Neutrophil (primary cell): ENCODE data around the gene SLC25A23.
A peak's percentile ranks its signal among the peaks of the same experiment; 100 is the strongest.
"Not testable (repeated sequence)": the region's sequence is repeated elsewhere in the genome, so short reads cannot be mapped to it uniquely, and the experiment has no call there.

Source experiments
- H3K27ac ChIP-seq: fragments of 200-600 bp; sonication (generic); 2 replicates; pipeline ENCODE4 v1.5.1; 2016; ENCODE audit warnings: mild to moderate bottlenecking, moderate library complexity
- H3K27me3 ChIP-seq: fragments of 200-600 bp; sonication (generic); 2 replicates; pipeline ENCODE4 v1.6.0; 2016; ENCODE audit warnings: mild to moderate bottlenecking
- H3K36me3 ChIP-seq: fragments of 200-600 bp; sonication (generic); 2 replicates; pipeline ENCODE4 v1.5.1; 2017
- H3K4me1 ChIP-seq, 2 experiments: fragments of 200-600 bp in 1 of 2; sonication (generic) in 1 of 2; 1 replicate in 1 of 2; 2 replicates in 1 of 2; pipeline versions ENCODE4 v1.5.1 to v1.6.1; 2013 to 2016; ENCODE audit warnings: low read depth in 1 of 2, low read length in 1 of 2, mild to moderate bottlenecking in 1 of 2, moderate library complexity in 1 of 2; ENCODE audit not compliant: control insufficient read depth in 1 of 2, insufficient read depth in 1 of 2
- H3K4me3 ChIP-seq, 2 experiments: fragments of 200-600 bp in 1 of 2; sonication (generic) in 1 of 2; 1 replicate in 1 of 2; 2 replicates in 1 of 2; pipeline ENCODE4 v1.5.1; 2013 to 2016; ENCODE audit warnings: low read depth in 1 of 2, low read length in 1 of 2, mild to moderate bottlenecking in 1 of 2, moderate library complexity in 1 of 2
- H3K9me3 ChIP-seq: fragments of 200-600 bp; sonication (generic); 2 replicates; pipeline ENCODE4 v1.5.1; 2016
- TF ChIP-seq, protein P1 (sequence below): fragments of 200-600 bp; sonication (generic); IDR thresholded peaks from 2 replicates; pipeline ENCODE4 v1.5.1; 2016; ENCODE audit warnings: antibody characterized with exemption

Gene SLC25A23

DNA sequence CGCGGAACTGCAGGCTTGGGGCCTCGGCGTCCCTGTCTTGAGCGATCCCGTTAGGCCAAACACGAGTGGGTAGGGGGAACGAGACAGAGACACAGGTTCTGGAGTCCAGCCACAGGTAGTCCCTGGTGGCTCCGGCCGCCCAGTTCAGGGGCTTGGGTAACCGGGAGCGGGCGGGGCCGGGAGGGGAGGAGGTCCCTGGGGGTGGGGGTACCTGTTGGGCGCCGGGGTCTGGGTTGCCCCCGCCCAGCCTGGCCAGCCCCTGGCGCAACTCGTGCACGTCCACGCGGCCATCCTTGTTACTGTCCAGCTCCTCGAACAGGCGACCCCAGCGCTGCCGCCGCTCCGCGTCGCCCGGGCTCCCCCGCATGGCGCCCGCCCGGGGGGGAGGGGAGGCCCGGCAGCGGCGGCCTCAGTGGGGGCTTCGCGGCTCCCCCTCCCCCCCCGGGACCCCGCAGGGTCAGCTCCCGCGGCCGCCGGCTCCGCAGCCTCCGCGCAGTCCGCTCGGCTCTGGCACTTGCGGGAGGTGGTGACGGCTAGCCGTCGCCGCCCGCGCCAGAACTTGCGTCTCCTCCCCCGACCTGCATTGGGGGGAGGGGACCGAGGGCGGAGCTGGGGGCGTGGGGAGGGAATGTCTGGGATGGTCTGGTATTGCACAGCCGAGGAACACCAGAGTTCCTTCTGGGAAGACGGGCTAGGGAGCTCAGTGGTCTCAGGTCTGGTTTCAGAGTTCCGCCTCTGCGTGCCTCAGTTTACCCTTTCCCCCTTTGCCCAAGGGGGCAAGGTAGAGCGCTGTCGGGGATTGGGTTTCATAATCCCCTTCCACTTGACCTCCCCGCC lies at the start of gene SLC25A23:
Gene SLC25A23, minus strand, starts transcription at position 531 of the 837 bp plus-strand sequence. Its CDS starts 164 bp downstream, at position 367.
- H3K27ac ChIP-seq = peak within 1 kb of the TSS; percentile 42
- no peaks in the 10 kb centered on the region for H3K9me3 ChIP-seq
- H3K36me3 ChIP-seq = no peaks in the 10 kb centered on the region
- H3K4me1 ChIP-seq = peaks cover 17 to 24% of the 10 kb centered on the region in 2 experiments
- peak within 1 kb of the TSS; percentile 66 to 81 for H3K4me3 ChIP-seq
- peaks cover 77% of the 10 kb centered on the region for H3K27me3 ChIP-seq
- TF ChIP-seq, protein P1, sequence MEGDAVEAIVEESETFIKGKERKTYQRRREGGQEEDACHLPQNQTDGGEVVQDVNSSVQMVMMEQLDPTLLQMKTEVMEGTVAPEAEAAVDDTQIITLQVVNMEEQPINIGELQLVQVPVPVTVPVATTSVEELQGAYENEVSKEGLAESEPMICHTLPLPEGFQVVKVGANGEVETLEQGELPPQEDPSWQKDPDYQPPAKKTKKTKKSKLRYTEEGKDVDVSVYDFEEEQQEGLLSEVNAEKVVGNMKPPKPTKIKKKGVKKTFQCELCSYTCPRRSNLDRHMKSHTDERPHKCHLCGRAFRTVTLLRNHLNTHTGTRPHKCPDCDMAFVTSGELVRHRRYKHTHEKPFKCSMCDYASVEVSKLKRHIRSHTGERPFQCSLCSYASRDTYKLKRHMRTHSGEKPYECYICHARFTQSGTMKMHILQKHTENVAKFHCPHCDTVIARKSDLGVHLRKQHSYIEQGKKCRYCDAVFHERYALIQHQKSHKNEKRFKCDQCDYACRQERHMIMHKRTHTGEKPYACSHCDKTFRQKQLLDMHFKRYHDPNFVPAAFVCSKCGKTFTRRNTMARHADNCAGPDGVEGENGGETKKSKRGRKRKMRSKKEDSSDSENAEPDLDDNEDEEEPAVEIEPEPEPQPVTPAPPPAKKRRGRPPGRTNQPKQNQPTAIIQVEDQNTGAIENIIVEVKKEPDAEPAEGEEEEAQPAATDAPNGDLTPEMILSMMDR = no peak

DNA sequence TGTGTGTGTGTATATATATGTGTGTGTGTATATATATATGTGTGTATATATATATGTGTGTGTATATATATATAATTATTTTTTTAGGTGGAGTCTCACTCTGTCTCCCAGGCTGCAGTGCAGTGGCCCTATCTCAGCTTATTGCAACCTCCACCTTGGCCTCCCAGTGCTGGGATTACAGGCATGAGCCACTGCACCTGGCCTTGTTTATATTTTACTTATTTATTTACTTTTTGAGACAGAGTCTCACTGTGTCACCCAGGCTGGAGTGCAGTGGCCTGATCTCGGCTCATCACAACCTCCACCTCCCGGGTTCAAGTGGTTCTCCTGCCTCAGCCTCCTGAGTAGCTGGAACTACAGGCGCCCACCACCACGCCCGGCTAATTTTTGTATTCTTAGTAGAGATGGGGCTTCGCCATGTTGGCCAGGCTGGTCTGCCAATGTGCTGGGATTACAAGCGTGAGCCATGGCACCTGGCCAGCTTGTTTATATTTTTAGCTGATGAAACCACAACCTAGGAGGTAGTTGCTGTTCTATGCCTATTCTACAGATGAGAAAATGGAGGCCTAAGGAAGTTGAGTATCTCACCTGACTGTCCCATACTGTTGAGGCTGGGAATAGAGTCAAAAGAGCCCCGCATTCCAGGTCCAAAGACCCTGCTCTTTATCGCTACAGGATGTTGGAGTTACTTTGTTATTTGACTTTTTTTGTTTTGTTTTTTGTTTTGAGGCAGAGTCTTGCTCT lies 48.6 kb upstream of the SLC25A23 start:
- H3K27me3 ChIP-seq = peaks cover 17% of the 10 kb centered on the region
- not testable (repeated sequence) for H3K27ac ChIP-seq, H3K36me3 ChIP-seq, H3K9me3 ChIP-seq, H3K4me1 ChIP-seq, H3K4me3 ChIP-seq

DNA sequence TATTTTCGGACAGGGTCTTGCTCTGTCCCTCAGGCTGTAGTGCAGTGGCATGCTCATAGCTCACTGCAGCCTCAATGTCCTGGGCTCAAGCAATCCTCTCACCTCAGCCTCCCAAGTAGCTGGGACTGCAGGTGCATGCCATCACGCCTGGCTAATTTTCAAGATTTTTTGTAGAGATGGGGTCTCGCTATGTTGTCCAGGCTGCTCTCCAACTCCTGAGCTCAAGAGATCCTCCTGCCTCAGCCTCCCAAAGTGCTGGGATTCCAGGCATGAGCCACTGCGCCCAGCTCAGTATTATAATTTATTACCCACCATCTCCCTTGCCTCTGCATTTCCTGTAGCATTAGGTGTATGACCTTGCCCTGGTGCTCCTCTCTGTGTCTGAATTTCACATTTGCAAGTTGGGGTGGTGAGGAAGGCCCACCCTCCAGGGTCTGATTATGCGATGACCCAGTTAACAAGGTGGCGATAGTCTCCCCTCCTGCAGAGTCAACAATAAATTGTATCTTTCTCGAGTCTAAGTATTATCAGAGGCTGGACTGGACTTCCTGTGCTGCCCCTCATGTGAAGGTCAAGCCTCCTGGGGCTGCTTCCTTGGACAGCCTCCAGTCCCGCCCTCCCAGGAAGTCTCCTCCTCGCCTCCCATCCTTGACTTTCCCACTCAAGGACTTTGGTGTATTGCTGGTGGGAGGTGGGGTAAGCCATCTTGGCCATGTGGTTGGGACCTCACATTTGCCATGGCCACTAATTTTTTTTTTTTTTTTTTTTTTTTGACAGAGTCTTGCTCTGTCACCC lies 44.0 kb upstream of the SLC25A23 start:
- TF ChIP-seq, protein P1 = no peak
- H3K4me1 ChIP-seq = peaks cover under 1 to 3% of the 10 kb centered on the region in 2 experiments
- no peak overlapping the region for H3K4me3 ChIP-seq
- H3K27ac ChIP-seq = no peak overlapping the region
- H3K27me3 ChIP-seq = peaks cover 57% of the 10 kb centered on the region
- H3K9me3 ChIP-seq = no peaks in the 10 kb centered on the region
- no peaks in the 10 kb centered on the region for H3K36me3 ChIP-seq

DNA sequence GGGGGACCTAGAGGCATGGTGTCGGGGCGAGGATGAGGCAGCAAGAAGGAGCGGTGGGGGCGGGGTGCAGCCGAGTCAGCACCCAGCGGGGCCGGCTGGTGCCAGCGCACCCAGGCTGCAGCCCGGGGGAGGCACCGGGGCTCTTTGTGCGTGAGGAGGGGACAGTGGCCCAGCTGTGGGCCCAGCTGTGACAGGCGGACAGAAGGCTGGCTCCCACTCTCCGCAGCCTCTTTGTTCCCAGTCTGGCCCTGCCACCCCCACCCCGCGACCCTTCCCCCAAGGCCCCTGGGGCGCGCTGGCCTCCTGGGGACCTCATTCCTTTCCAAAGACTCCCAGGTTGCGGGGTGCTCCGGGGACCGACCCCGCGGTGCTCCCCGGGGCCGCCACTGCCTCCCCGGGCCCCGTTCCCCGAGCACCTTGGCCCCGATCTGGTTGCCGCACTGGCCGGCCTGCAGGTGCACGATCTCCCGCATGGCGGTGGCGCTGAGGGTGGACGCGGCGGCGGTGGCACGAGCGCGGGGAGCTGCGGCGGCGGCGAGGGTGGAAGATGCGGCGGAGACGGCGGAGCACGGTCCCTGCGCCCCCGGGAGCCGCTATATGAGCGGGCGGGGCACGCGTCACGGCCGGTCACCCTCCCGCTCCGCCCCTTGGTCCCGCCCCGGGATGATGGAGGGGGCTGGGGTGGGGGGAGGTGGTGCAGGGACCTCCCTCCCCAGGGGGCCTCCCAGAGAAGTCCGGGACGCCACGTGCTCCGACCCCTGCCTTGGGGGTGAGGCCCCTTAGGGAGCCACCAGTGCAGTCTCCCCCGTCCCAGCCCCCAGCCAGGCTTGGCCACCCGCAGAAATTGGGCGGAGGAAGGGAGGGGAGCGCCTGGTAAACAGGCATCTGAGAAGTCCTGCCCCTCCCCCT lies 42.4 kb upstream of the SLC25A23 start, which contains the start of gene TUBB4A:
Gene TUBB4A, minus strand, starts transcription at position 570 of the 909 bp plus-strand sequence. Its CDS starts 97 bp downstream, at position 473.
- Histone ChIP-seq H3K4me3 (no peak within 1 kb of the TSS), H3K36me3 (no peaks in the 10 kb centered on the region), H3K9me3 (no peaks in the 10 kb centered on the region), H3K27ac (no peak within 1 kb of the TSS), H3K27me3 (peaks cover 57% of the 10 kb centered on the region), H3K4me1 (peaks cover 5 to 7% of the 10 kb centered on the region in 2 experiments)
- TF ChIP-seq, protein P1 = no peak

DNA sequence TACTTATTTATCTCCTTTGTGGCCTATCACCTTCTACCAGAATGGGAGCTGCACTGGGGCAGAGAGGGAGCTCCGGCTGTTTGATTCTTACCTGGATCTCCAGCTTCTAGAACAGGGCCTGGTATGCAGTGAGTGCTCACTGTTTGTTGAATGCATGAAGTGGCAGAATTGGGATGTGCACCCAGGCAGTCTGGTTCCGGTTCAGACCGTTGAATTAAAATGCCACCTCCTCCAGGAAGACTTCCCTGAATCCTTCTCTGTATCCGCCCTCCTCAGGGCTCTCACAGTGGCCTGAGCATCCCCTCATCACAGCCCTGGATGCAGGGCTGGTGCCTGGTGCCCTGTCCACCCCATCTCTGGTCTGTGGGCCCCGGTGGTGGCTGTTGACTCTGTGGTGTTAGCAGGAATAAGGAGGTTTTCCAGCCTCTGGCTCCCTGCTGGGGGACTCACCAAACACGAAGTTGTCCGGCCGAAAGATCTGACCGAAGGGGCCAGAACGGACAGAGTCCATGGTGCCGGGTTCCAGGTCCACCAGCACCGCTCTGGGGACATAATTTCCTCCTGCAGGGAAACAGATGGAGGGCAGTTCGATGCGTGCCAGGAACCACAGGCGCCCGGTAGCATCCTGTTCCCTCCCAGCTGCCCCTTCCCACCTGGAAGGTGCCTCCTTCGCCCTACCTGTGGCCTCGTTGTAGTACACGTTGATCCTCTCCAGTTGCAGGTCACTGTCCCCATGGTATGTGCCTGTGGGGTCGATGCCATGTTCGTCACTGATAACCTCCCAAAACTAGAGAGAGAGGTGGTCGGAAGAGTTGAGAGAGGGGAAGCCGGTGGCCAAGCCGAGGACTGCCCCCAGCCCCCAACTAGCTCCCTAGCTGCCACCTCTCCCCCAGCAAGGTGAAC lies 41.5 kb upstream of the SLC25A23 start:
- H3K4me3 ChIP-seq = no peak overlapping the region
- H3K36me3 ChIP-seq = no peaks in the 10 kb centered on the region
- no peak overlapping the region for H3K27ac ChIP-seq
- H3K4me1 ChIP-seq = peaks cover 5 to 7% of the 10 kb centered on the region in 2 experiments
- TF ChIP-seq, protein P1 = no peak
- H3K27me3 ChIP-seq = peaks cover 57% of the 10 kb centered on the region
- no peaks in the 10 kb centered on the region for H3K9me3 ChIP-seq
